Right cardiac atrium (tissue), 5 donors: ENCODE data around the gene SEC14L6. TPM values are rescaled to one million over a fixed set of nuclear protein-coding genes. Genes with fewer than 3 reads are reported as not detected.
"Not testable (repeated sequence)": the region's sequence is repeated elsewhere in the genome, so short reads cannot be mapped to it uniquely, and the experiment has no call there.

ENCODE experiments used
- ATAC-seq, 2 donors: fragments of 200-7000 bp; cut with Tn5 transposase; one replicate each; pipeline versions ENCODE4 v1.8.0 to v1.9.1; 2020; ENCODE audit warnings: moderate library complexity in 2 of 2, mild to moderate bottlenecking in 1 of 2
- DNase-seq, 3 donors: peaks; one replicate each; pipeline ENCODE4 v3.0.0-alpha.2; 2020
- H3K27ac ChIP-seq: one replicate; pipeline ENCODE4 v1.5.1; 2013; ENCODE audit warnings: mild to moderate bottlenecking, low read length, control low read depth, moderate library complexity
- H3K27me3 ChIP-seq: one replicate; pipeline ENCODE4 v1.6.1; 2013; ENCODE audit not compliant: control insufficient read depth, insufficient read depth
- H3K4me1 ChIP-seq: one replicate; pipeline ENCODE4 v1.6.1; 2013; ENCODE audit warnings: low read length; ENCODE audit not compliant: control insufficient read depth, insufficient read depth
- H3K4me3 ChIP-seq: one replicate; pipeline ENCODE4 v1.5.1; 2013; ENCODE audit warnings: low read length, control low read depth
- H3K9me3 ChIP-seq: one replicate; pipeline ENCODE4 v1.6.1; 2013; ENCODE audit warnings: low read length; ENCODE audit not compliant: control insufficient read depth
- WGBS: extraction: QIAGEN DNeasy Blood & Tissue Kit; methylation state at CpG from one replicate; pipeline ENCODE4 v1.1.7; 2013; 5-methylcytosine and 5-hydroxymethylcytosine counted together
- intact Hi-C, 4 donors: fragments of 100-400 bp; cut with DNase I; formaldehyde crosslinking; loops; one replicate each; pipeline versions ENCODE4 v1.11.0 to v1.14.0; 2022 to 2023
- polyA plus RNA-seq: library from polyadenylated mRNA; stranded (reverse); fragments of 200-250 nt; gene quantifications from one replicate; pipeline ENCODE4 v1.2.3, GENCODE V29; 2013
- total RNA-seq, 4 donors: library from RNA; stranded (reverse); fragmentation: NEBNext Ultra II Directional; extraction: Animal tissue kit (Norgen Biotek cat#: 25700); gene quantifications; one replicate each; pipeline ENCODE4 v1.2.1, GENCODE V29; 2021
- donor health status: healthy with polysubstance abuse.
- donor health status: DM: no; HTN: yes; CAD: no.
- donor health status: DM: no; HTN: no; CAD: no.
- donor health status: DM: no; HTN: yes; CAD: no; lungs with severe emphysema.
- donor health status: DM: yes; HTN: yes; CAD: no.

SEC14L6 gene
- total and polyA plus RNA-seq, 5 donors, result 0.17 to 0.40 (median 0.21) TPM

GRCh38 chr22:30552719-30553118, 6.2 kb upstream of the SEC14L6 start:
- H3K4me1 ChIP-seq, result no peaks in the 10 kb centered on the region
- H3K9me3 ChIP-seq, result no peaks in the 10 kb centered on the region
- H3K4me3 ChIP-seq, result no peak overlapping the region
- intact Hi-C loops, result no loop called here
- H3K27me3 ChIP-seq, result no peaks in the 10 kb centered on the region
- no peak overlapping the region for H3K27ac ChIP-seq
- no peak for DNase-seq
- ATAC-seq, result no peak
- 44% methylated on average over 1 of the region's 1 CpG for WGBS

- H3K27ac ChIP-seq, DNase-seq, H3K4me3 ChIP-seq, H3K4me1 ChIP-seq, H3K27me3 ChIP-seq, ATAC-seq, H3K9me3 ChIP-seq, intact Hi-C loops: not testable (repeated sequence)
- WGBS, result 93% methylated on average over 3 of the region's 3 CpGs
Measured at GRCh38 chr22:30551813-30552212, 5.3 kb upstream of the SEC14L6 start.

GRCh38 chr22:30547188-30547587, 647 bp upstream of the SEC14L6 start:
- no peak overlapping the region for H3K27ac ChIP-seq
- H3K4me3 ChIP-seq, result no peak overlapping the region
- intact Hi-C loops, result no loop called here
- H3K4me1 ChIP-seq, result no peaks in the 10 kb centered on the region
- no peaks in the 10 kb centered on the region for H3K9me3 ChIP-seq
- H3K27me3 ChIP-seq, result no peaks in the 10 kb centered on the region
- DNase-seq (no peak), ATAC-seq (no peak)
- WGBS, result 71% methylated on average over 4 of the region's 4 CpGs

- DNase-seq (no peak), ATAC-seq (no peak)
- Histone ChIP-seq H3K27me3 (no peaks in the 10 kb centered on the region), H3K4me1 (no peaks in the 10 kb centered on the region), H3K27ac (no peak overlapping the region), H3K9me3 (no peaks in the 10 kb centered on the region), H3K4me3 (no peak overlapping the region)
- intact Hi-C loops, result no loop called here
- WGBS, result 82% methylated on average over 12 of the region's 12 CpGs
Measured at GRCh38 chr22:30542811-30543188, 3.7 kb downstream of the SEC14L6 start.

- peak overlapping the region; percentile 21 for H3K4me3 ChIP-seq
- H3K27ac ChIP-seq, result no peak overlapping the region
- intact Hi-C loops, result no loop called here
- H3K27me3 ChIP-seq, result no peaks in the 10 kb centered on the region
- DNase-seq, result peak in 1 of 3 donors; percentile 65
- peak; percentile 46 to 61 for ATAC-seq
- H3K4me1 ChIP-seq, result no peaks in the 10 kb centered on the region
- 3% methylated on average over 64 of the region's 64 CpGs for WGBS
- H3K9me3 ChIP-seq, result no peaks in the 10 kb centered on the region
Measured at GRCh38 chr22:30541961-30542810, 4.4 kb downstream of the SEC14L6 start.

GRCh38 chr22:30541511-30541910, 5.0 kb downstream of the SEC14L6 start:
- WGBS, result 87% methylated on average over 3 of the region's 3 CpGs
- not testable (repeated sequence) for H3K4me1 ChIP-seq

GRCh38 chr22:30539368-30539767, 7.2 kb downstream of the SEC14L6 start:
- ATAC-seq, result no peak
- Histone ChIP-seq H3K9me3 (no peaks in the 10 kb centered on the region), H3K27me3 (no peaks in the 10 kb centered on the region), H3K27ac (no peak overlapping the region), H3K4me1 (no peaks in the 10 kb centered on the region), H3K4me3 (no peak overlapping the region)
- 94% methylated on average over 1 of the region's 1 CpG for WGBS
- DNase-seq, result no peak
- intact Hi-C loops, result no loop called here

More at GRCh38 chr22:30541511-30541910, 5.0 kb downstream of the SEC14L6 start:
- H3K9me3 ChIP-seq, ATAC-seq, H3K4me3 ChIP-seq, intact Hi-C loops, DNase-seq, H3K27ac ChIP-seq, H3K27me3 ChIP-seq: not testable (repeated sequence)

- 79% methylated on average over 6 of the region's 6 CpGs for WGBS
- no peak overlapping the region for H3K27ac ChIP-seq
- no peak overlapping the region for H3K4me3 ChIP-seq
- H3K27me3 ChIP-seq, result no peaks in the 10 kb centered on the region
- intact Hi-C loops, result no loop called here
- no peak for ATAC-seq
- DNase-seq, result no peak
- H3K9me3 ChIP-seq, result no peaks in the 10 kb centered on the region
- H3K4me1 ChIP-seq, result no peaks in the 10 kb centered on the region
Measured at GRCh38 chr22:30538280-30538679, 8.3 kb downstream of the SEC14L6 start.

GRCh38 chr22:30537083-30537731, 9.3 kb downstream of the SEC14L6 start:
- no peak overlapping the region for H3K4me3 ChIP-seq
- intact Hi-C loops, result no loop called here
- H3K4me1 ChIP-seq, result no peaks in the 10 kb centered on the region
- H3K27ac ChIP-seq, result no peak overlapping the region
- H3K27me3 ChIP-seq, result no peaks in the 10 kb centered on the region
- 76% methylated on average over 9 of the region's 9 CpGs for WGBS
- no peaks in the 10 kb centered on the region for H3K9me3 ChIP-seq
- DNase-seq (no peak), ATAC-seq (no peak)

- Histone ChIP-seq H3K4me3 (no peak overlapping the region), H3K4me1 (no peaks in the 10 kb centered on the region)
- intact Hi-C loops, result no loop called here
Measured at GRCh38 chr22:30535182-30535581, 11.4 kb downstream of the SEC14L6 start.

More at GRCh38 chr22:30535182-30535581, 11.4 kb downstream of the SEC14L6 start:
- DNase-seq, result no peak
- no peaks in the 10 kb centered on the region for H3K9me3 ChIP-seq
- H3K27ac ChIP-seq, result no peak overlapping the region
- ATAC-seq, result no peak
- no peaks in the 10 kb centered on the region for H3K27me3 ChIP-seq
- 82% methylated on average over 4 of the region's 4 CpGs for WGBS
